Measurements from ENCODE around the gene HLF. TPM values are rescaled to one million over a fixed set of nuclear protein-coding genes. Genes with fewer than 3 reads are reported as not detected.

HLF gene
- total RNA-seq, 2 donors from 2014 or later, result 26.5 to 34.9 TPM

DNA sequence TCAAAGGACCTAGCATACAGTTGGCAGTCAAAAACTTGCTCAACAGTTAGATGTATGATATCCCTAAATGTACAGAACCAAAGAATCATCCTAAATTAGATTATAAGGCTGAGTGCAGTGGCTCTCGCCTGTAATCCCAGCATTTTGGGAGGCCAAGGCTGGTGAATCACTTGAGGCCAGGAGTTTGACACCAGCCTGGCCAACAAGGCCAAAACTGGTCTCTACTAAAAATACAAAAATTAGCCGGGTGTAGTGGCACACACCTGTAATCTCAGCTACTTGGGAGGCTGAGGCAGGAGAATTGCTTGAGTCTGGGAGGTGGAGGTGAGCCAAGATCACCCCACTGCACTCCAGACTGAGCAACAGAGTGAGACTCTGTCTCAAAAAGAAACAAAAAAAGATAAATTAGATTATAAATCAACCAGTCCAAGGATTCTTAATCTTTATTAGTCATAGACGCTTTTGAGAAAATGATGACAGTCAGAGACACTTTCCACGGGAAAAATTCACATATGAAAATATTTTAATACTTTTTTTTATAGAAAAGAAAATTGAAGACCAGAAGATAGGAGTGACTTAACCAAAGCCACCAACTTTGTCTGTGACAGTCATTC, 79.2 kb downstream of the HLF start:
- intact Hi-C loops (cut with DNase I), result loop anchor here (10.0 kb wide), 2 partner anchors 79 to 289 kb away; partner anchors contain the start of gene HLF
- TF ChIP-seq, protein P1, sequence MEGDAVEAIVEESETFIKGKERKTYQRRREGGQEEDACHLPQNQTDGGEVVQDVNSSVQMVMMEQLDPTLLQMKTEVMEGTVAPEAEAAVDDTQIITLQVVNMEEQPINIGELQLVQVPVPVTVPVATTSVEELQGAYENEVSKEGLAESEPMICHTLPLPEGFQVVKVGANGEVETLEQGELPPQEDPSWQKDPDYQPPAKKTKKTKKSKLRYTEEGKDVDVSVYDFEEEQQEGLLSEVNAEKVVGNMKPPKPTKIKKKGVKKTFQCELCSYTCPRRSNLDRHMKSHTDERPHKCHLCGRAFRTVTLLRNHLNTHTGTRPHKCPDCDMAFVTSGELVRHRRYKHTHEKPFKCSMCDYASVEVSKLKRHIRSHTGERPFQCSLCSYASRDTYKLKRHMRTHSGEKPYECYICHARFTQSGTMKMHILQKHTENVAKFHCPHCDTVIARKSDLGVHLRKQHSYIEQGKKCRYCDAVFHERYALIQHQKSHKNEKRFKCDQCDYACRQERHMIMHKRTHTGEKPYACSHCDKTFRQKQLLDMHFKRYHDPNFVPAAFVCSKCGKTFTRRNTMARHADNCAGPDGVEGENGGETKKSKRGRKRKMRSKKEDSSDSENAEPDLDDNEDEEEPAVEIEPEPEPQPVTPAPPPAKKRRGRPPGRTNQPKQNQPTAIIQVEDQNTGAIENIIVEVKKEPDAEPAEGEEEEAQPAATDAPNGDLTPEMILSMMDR (IDR thresholded peaks at IDR 0.05), result no peak
- TF ChIP-seq POLR2A (IDR thresholded peaks at IDR 0.05), result no peak
- no peak for TF ChIP-seq POLR2AphosphoS5 (IDR thresholded peaks at IDR 0.05)

DNA sequence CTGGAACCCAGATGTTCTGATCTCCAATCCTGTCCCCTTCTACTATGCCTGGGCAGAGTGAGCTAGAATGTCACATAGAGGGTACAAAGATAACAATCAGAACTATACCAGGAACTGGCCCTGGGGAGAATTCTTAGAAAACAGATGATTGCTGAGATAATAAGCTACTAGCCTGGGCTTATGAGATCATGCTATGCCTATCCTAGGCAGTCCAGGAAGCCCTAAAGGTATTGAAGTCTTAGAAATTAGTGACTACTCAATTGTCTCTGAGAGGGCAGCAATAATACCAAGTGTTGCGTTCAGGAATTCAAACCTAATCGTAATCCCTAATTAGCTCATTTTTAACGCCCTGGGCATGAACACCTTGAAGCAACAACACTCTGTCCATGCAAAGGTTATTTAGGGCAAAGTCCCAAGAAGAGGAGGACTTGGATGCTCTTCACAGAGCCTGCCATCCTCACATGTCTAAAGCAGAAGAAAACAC, 79.8 kb downstream of the HLF start:
- TF ChIP-seq POLR2A (IDR thresholded peaks at IDR 0.05) (no peak), POLR2AphosphoS5 (IDR thresholded peaks at IDR 0.05) (no peak)
- TF ChIP-seq, protein P1 (IDR thresholded peaks at IDR 0.05), result no peak
- intact Hi-C loops (cut with DNase I), result loop anchor here (10.0 kb wide), 2 partner anchors 80 to 290 kb away; partner anchors contain the start of gene HLF
- Histone ChIP-seq H3K4me1 (replicated peaks) (no peaks in the 10 kb centered on the region), H3K27ac (no peak overlapping the region), H3K27me3 (replicated peaks; ENCODE audit: insufficient read depth) (no peaks in the 10 kb centered on the region), H3K9me3 (no peaks in the 10 kb centered on the region), H3K36me3 (no peaks in the 10 kb centered on the region), H3K4me3 (no peak overlapping the region)
- 86% methylated on average over 3 of the region's 3 CpGs for WGBS
- no peak for DNase-seq (ENCODE audit: low spot score)

More for the DNA sequence above, 79.2 kb downstream of the HLF start:
- Histone ChIP-seq H3K36me3 (no peaks in the 10 kb centered on the region), H3K4me3 (no peak overlapping the region), H3K9me3 (no peaks in the 10 kb centered on the region), H3K4me1 (replicated peaks) (no peaks in the 10 kb centered on the region), H3K27ac (no peak overlapping the region), H3K27me3 (replicated peaks; ENCODE audit: insufficient read depth) (no peaks in the 10 kb centered on the region)
- 71% methylated on average over 4 of the region's 4 CpGs for WGBS
- no peak for DNase-seq (ENCODE audit: low spot score)

DNA sequence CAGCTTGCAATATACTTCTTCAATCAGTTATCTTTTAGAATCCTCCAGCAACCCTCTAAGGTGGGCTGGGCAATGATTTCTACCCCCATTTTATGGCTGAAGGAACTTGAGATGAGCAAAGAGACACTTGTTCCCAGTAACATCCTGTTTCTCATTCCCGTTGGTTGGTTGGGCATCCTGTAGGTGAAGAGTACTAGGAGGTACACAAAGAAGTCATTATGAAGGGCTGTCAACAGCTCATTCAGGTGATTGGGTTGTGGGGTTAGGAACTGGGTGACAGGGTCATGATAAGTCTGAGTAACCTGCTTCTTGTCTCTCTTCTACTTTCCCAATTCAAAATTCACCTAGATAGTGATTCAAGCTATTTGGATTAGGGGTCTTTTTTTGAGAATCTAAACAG, 80.4 kb downstream of the HLF start:
- Histone ChIP-seq H3K27ac (no peak overlapping the region), H3K36me3 (no peaks in the 10 kb centered on the region), H3K4me1 (replicated peaks) (no peaks in the 10 kb centered on the region), H3K4me3 (no peak overlapping the region), H3K27me3 (replicated peaks; ENCODE audit: insufficient read depth) (no peaks in the 10 kb centered on the region), H3K9me3 (no peaks in the 10 kb centered on the region)
- DNase-seq (ENCODE audit: low spot score), result no peak
- TF ChIP-seq POLR2A (IDR thresholded peaks at IDR 0.05) (no peak), POLR2AphosphoS5 (IDR thresholded peaks at IDR 0.05) (no peak)
- TF ChIP-seq, protein P1 (IDR thresholded peaks at IDR 0.05), result no peak
- intact Hi-C loops (cut with DNase I), result loop anchor here (5.0 to 10.0 kb wide), 4 partner anchors 43 to 353 kb away; partner anchors contain the start of gene HLF
- WGBS, result 95% methylated on average over 1 of the region's 1 CpG

DNA sequence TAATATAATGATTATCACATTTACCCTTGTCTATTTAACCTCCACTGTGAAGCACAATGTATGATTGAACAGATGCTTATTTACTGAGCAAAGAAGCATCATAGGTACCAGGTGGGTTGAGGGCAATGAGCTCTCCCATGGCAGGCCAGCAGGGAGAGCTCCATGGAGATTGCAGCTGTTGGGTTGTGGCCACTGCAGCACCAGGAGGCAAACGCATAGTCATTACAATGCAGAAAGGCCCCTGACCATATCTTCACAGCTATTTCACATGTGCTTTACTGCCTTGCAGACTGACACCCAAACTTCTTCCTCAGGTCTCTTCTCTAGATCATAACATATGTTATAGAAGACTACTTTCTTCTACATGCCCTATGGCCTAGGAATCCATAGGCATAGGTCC, 81.9 kb downstream of the HLF start:
- intact Hi-C loops (cut with DNase I), result loop anchor here (5.0 to 10.0 kb wide), 4 partner anchors 44 to 354 kb away; partner anchors contain the start of gene HLF

More for the DNA sequence above, 81.9 kb downstream of the HLF start:
- no peak for DNase-seq (ENCODE audit: low spot score)
- H3K4me3 ChIP-seq, result no peak overlapping the region
- WGBS, result 100% methylated on average over 1 of the region's 1 CpG
- no peaks in the 10 kb centered on the region for H3K36me3 ChIP-seq
- H3K9me3 ChIP-seq, result no peaks in the 10 kb centered on the region
- H3K27me3 ChIP-seq (replicated peaks; ENCODE audit: insufficient read depth), result no peaks in the 10 kb centered on the region
- no peaks in the 10 kb centered on the region for H3K4me1 ChIP-seq (replicated peaks)
- H3K27ac ChIP-seq, result no peak overlapping the region
- TF ChIP-seq POLR2A (IDR thresholded peaks at IDR 0.05), result no peak
- TF ChIP-seq, protein P1 (IDR thresholded peaks at IDR 0.05), result no peak
- no peak for TF ChIP-seq POLR2AphosphoS5 (IDR thresholded peaks at IDR 0.05)
